Measurements from ENCODE around the gene PPP1R9B. TPM values are rescaled to one million over a fixed set of nuclear protein-coding genes. Genes with fewer than 3 reads are reported as not detected.

PPP1R9B gene
- total RNA-seq, 3 donors from 2014 or later = 21.8 to 24.9 (median 22.7) TPM

GRCh38 chr17:50149417-50150353, 792 bp downstream of the PPP1R9B start:
- Histone ChIP-seq H3K4me3 (peak overlapping the region; percentile 81 to 90 (median 85)), H3K27me3 (no peaks in the 10 kb centered on the region), H3K4me1 (peaks cover 17 to 44% of the 10 kb centered on the region in 2 donors), H3K36me3 (no peaks in the 10 kb centered on the region), H3K9me3 (no peaks in the 10 kb centered on the region), H3K27ac (peak overlapping the region; percentile 88 to 94)
- no peak for TF ChIP-seq CTCF (IDR thresholded peaks at IDR 0.05)
- intact Hi-C loops (cut with DNase I; ENCODE audit: low total_unique reads) = no loop called here
- DNase-seq (ENCODE audit: low spot score in 2 of 2) = no peak

- DNase-seq (ENCODE audit: low spot score in 2 of 2) = no peak
- TF ChIP-seq POLR2A (IDR thresholded peaks at IDR 0.05) (no peak), POLR2AphosphoS5 (IDR thresholded peaks at IDR 0.05) (no peak), CTCF (IDR thresholded peaks at IDR 0.05) (no peak)
- peak overlapping the region; percentile 88 to 94 for H3K27ac ChIP-seq
- H3K27me3 ChIP-seq = no peaks in the 10 kb centered on the region
- H3K9me3 ChIP-seq = no peaks in the 10 kb centered on the region
- peaks cover 17 to 38% of the 10 kb centered on the region in 2 donors for H3K4me1 ChIP-seq
- intact Hi-C loops (cut with DNase I; ENCODE audit: low total_unique reads) = no loop called here
- H3K4me3 ChIP-seq = peak overlapping the region; percentile 81 to 90 (median 85)
- H3K36me3 ChIP-seq = no peaks in the 10 kb centered on the region
These were observed 1.4 kb downstream of the PPP1R9B start for GRCh38 chr17:50149091-50149416.

- no peaks in the 10 kb centered on the region for H3K9me3 ChIP-seq
- TF ChIP-seq CTCF (IDR thresholded peaks at IDR 0.05) (peak in 1 of 3 donors; percentile 26), POLR2AphosphoS5 (IDR thresholded peaks at IDR 0.05) (peak in 1 of 3 donors; percentile 8), POLR2A (IDR thresholded peaks at IDR 0.05) (no peak)
- H3K4me3 ChIP-seq = peak overlapping the region; percentile 81 to 90 (median 85)
- H3K36me3 ChIP-seq = no peaks in the 10 kb centered on the region
- no peaks in the 10 kb centered on the region for H3K27me3 ChIP-seq
- peak overlapping the region; percentile 88 to 94 for H3K27ac ChIP-seq
- intact Hi-C loops (cut with DNase I; ENCODE audit: low total_unique reads) = no loop called here
- H3K4me1 ChIP-seq = peaks cover 17 to 32% of the 10 kb centered on the region in 2 donors
- peak; percentile 71 to 78 for DNase-seq (ENCODE audit: low spot score in 2 of 2)
These were observed 2.0 kb downstream of the PPP1R9B start for GRCh38 chr17:50148226-50149090.

- no peaks in the 10 kb centered on the region for H3K9me3 ChIP-seq
- H3K36me3 ChIP-seq = no peaks in the 10 kb centered on the region
- intact Hi-C loops (cut with DNase I; ENCODE audit: low total_unique reads) = no loop called here
- DNase-seq (ENCODE audit: low spot score in 2 of 2) = no peak
- peak overlapping the region; percentile 88 to 94 for H3K27ac ChIP-seq
- peaks cover 17 to 28% of the 10 kb centered on the region in 2 donors for H3K4me1 ChIP-seq
- peak overlapping the region; percentile 81 to 90 (median 85) for H3K4me3 ChIP-seq
- TF ChIP-seq CTCF (IDR thresholded peaks at IDR 0.05) = no peak
- no peak for TF ChIP-seq POLR2AphosphoS5 (IDR thresholded peaks at IDR 0.05)
- no peak for TF ChIP-seq POLR2A (IDR thresholded peaks at IDR 0.05)
- H3K27me3 ChIP-seq = no peaks in the 10 kb centered on the region
These were observed 2.6 kb downstream of the PPP1R9B start for GRCh38 chr17:50147841-50148225.

Data from breast epithelium (tissue), 4 donors.